Measurements from ENCODE around the gene MTUS2. TPM values are rescaled to one million over a fixed set of nuclear protein-coding genes. Genes with fewer than 3 reads are reported as not detected.

MTUS2 gene
- total and polyA plus RNA-seq, 2 donors (not counting 3 experiments of a cell fraction or from before 2014, with no cell fraction given), result not detected

GRCh38 chr13:29315847-29316246 is 495.7 kb downstream of the MTUS2 start:
- no peak overlapping the region for H3K27ac ChIP-seq (ENCODE audit: insufficient read depth, low read depth, low read length)
- CTCF ChIA-PET, result no interaction called here
- H3K9me1 ChIP-seq (replicated peaks; ENCODE audit: control insufficient read depth, extremely low read depth, insufficient read depth, low read length), result no peaks in the 10 kb centered on the region
- no peaks in the 10 kb centered on the region for H3K36me3 ChIP-seq (ENCODE audit: control insufficient read depth in 2 of 2, extremely low read depth in 1 of 2, insufficient read depth in 2 of 2, low read length in 2 of 2)
- no TSS peak for BruUV-seq (replicated peaks)
- H4K20me1 ChIP-seq (replicated peaks; ENCODE audit: control insufficient read depth, extremely low read depth, insufficient read depth, low read length), result no peaks in the 10 kb centered on the region
- H3K9me3 ChIP-seq (replicated peaks; ENCODE audit: control insufficient read depth, insufficient read depth, low read length), result no peaks in the 10 kb centered on the region
- H3K4me1 ChIP-seq (ENCODE audit: control insufficient read depth, extremely low read depth, insufficient read depth, low read length), result no peaks in the 10 kb centered on the region
- H3K4me3 ChIP-seq (replicated peaks in 1 of 3; ENCODE audit: insufficient read depth in 1 of 3, low read depth in 1 of 3, low read length in 3 of 3), result no peak overlapping the region
- intact Hi-C loops (cut with micrococcal nuclease), result no loop called here
- POLR2A ChIA-PET, result no interaction called here
- no peak overlapping the region for H3K4me2 ChIP-seq (ENCODE audit: insufficient read depth, low read length)
- TF ChIP-seq FOS (IDR thresholded peaks at IDR 0.05; ENCODE audit: borderline replicate concordance, insufficient read depth, low read length) (no peak), POLR2AphosphoS5 (IDR thresholded peaks at IDR 0.05; ENCODE audit: insufficient read depth, low read depth, low read length) (no peak), GATA2 (IDR thresholded peaks at IDR 0.05; ENCODE audit: insufficient read depth, insufficient read length, low read depth, low read length) (no peak), EZH2 (IDR thresholded peaks at IDR 0.05; ENCODE audit: borderline replicate concordance, low read depth, low read length, severe bottlenecking) (no peak)
- TF ChIP-seq, protein P1, sequence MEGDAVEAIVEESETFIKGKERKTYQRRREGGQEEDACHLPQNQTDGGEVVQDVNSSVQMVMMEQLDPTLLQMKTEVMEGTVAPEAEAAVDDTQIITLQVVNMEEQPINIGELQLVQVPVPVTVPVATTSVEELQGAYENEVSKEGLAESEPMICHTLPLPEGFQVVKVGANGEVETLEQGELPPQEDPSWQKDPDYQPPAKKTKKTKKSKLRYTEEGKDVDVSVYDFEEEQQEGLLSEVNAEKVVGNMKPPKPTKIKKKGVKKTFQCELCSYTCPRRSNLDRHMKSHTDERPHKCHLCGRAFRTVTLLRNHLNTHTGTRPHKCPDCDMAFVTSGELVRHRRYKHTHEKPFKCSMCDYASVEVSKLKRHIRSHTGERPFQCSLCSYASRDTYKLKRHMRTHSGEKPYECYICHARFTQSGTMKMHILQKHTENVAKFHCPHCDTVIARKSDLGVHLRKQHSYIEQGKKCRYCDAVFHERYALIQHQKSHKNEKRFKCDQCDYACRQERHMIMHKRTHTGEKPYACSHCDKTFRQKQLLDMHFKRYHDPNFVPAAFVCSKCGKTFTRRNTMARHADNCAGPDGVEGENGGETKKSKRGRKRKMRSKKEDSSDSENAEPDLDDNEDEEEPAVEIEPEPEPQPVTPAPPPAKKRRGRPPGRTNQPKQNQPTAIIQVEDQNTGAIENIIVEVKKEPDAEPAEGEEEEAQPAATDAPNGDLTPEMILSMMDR (IDR thresholded peaks at IDR 0.05; ENCODE audit: extremely low read depth in 1 of 2, insufficient read depth in 1 of 2, low read depth in 1 of 2, low read length in 2 of 2), result no peak
- no peaks in the 10 kb centered on the region for H3K79me2 ChIP-seq (ENCODE audit: control insufficient read depth, insufficient read depth, low read length)
- DNase-seq (ENCODE audit: low read depth, low spot score) (no peak), FAIRE-seq (no peak)
- H2AFZ ChIP-seq (ENCODE audit: low read depth, low read length), result no peak overlapping the region
- dilution Hi-C loops (cut with MboI; ENCODE audit: extremely low pct_ligation_motif_present, low sequenced_read_pairs), result no loop called here
- no peaks in the 10 kb centered on the region for H3K27me3 ChIP-seq (ENCODE audit: control insufficient read depth in 2 of 2, insufficient read depth in 2 of 2, low read length in 2 of 2)
- no peak overlapping the region for H3K9ac ChIP-seq (replicated peaks; ENCODE audit: extremely low read depth, insufficient read depth, low read length)

- no peak for TF ChIP-seq POLR2AphosphoS5 (IDR thresholded peaks at IDR 0.05; ENCODE audit: insufficient read depth, low read depth, low read length)
- no peak for TF ChIP-seq GATA2 (IDR thresholded peaks at IDR 0.05; ENCODE audit: insufficient read depth, insufficient read length, low read depth, low read length)
- TF ChIP-seq, protein P2, sequence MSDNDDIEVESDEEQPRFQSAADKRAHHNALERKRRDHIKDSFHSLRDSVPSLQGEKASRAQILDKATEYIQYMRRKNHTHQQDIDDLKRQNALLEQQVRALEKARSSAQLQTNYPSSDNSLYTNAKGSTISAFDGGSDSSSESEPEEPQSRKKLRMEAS (IDR thresholded peaks at IDR 0.05; ENCODE audit: insufficient read depth, insufficient read length), result no peak
- TF ChIP-seq MYC (IDR thresholded peaks at IDR 0.05; ENCODE audit: low read depth, low read length), result no peak
- TF ChIP-seq FOS (IDR thresholded peaks at IDR 0.05; ENCODE audit: borderline replicate concordance, insufficient read depth, low read length), result no peak
- TF ChIP-seq JUN (IDR thresholded peaks at IDR 0.05; ENCODE audit: borderline replicate concordance, insufficient read depth, insufficient read length, low read depth), result no peak
- TF ChIP-seq, protein P1 (IDR thresholded peaks at IDR 0.05; ENCODE audit: extremely low read depth in 1 of 2, insufficient read depth in 1 of 2, low read depth in 1 of 2, low read length in 2 of 2), result no peak
- no peak for TF ChIP-seq EZH2 (IDR thresholded peaks at IDR 0.05; ENCODE audit: borderline replicate concordance, low read depth, low read length, severe bottlenecking)
- no peak for TF ChIP-seq POLR2A (IDR thresholded peaks at IDR 0.05; ENCODE audit: low read depth, low read length)
- no peak overlapping the region for H3K4me3 ChIP-seq (replicated peaks in 1 of 3; ENCODE audit: insufficient read depth in 1 of 3, low read depth in 1 of 3, low read length in 3 of 3)
- intact Hi-C loops (cut with micrococcal nuclease), result no loop called here
- no peak overlapping the region for H3K9ac ChIP-seq (replicated peaks; ENCODE audit: extremely low read depth, insufficient read depth, low read length)
- no peak overlapping the region for H3K27ac ChIP-seq (ENCODE audit: insufficient read depth, low read depth, low read length)
- H3K9me3 ChIP-seq (replicated peaks; ENCODE audit: control insufficient read depth, insufficient read depth, low read length), result no peaks in the 10 kb centered on the region
- no peak overlapping the region for H3K4me2 ChIP-seq (ENCODE audit: insufficient read depth, low read length)
- no TSS peak for BruUV-seq (replicated peaks)
- DNase-seq (ENCODE audit: low read depth, low spot score), result no peak
- ChIA-PET CTCF (no interaction called here), POLR2A (no interaction called here)
- H3K4me1 ChIP-seq (ENCODE audit: control insufficient read depth, extremely low read depth, insufficient read depth, low read length), result no peaks in the 10 kb centered on the region
- no peaks in the 10 kb centered on the region for H4K20me1 ChIP-seq (replicated peaks; ENCODE audit: control insufficient read depth, extremely low read depth, insufficient read depth, low read length)
- no peak for FAIRE-seq
- H3K27me3 ChIP-seq (ENCODE audit: control insufficient read depth in 2 of 2, insufficient read depth in 2 of 2, low read length in 2 of 2), result no peaks in the 10 kb centered on the region
- H3K79me2 ChIP-seq (ENCODE audit: control insufficient read depth, insufficient read depth, low read length), result no peaks in the 10 kb centered on the region
- no peaks in the 10 kb centered on the region for H3K9me1 ChIP-seq (replicated peaks; ENCODE audit: control insufficient read depth, extremely low read depth, insufficient read depth, low read length)
- no peaks in the 10 kb centered on the region for H3K36me3 ChIP-seq (ENCODE audit: control insufficient read depth in 2 of 2, extremely low read depth in 1 of 2, insufficient read depth in 2 of 2, low read length in 2 of 2)
- H2AFZ ChIP-seq (ENCODE audit: low read depth, low read length), result no peak overlapping the region
- dilution Hi-C loops (cut with MboI; ENCODE audit: extremely low pct_ligation_motif_present, low sequenced_read_pairs), result no loop called here
These were observed 497.7 kb downstream of the MTUS2 start for GRCh38 chr13:29317828-29318227.
